Lung microvascular endothelial cell (primary cell): ENCODE measurements around the gene ADGRG1. TPM values are rescaled to one million over a fixed set of nuclear protein-coding genes. Genes with fewer than 3 reads are reported as not detected.
"Not testable (repeated sequence)": the region's sequence is repeated elsewhere in the genome, so short reads cannot be mapped to it uniquely, and the experiment has no call there.

Source experiments
- DNase-seq, 2 donors: peaks; one replicate each; pipeline versions ENCODE4 v3.0.0 to v3.0.0-alpha.2; 2010; ENCODE audit warnings: low read depth in 2 of 2
- total RNA-seq: library from RNA; depleted of rRNA; stranded (reverse); fragments of >200 nt; gene quantifications from 2 replicates; pipeline ENCODE4 v1.2.1, GENCODE V29; 2014

The ADGRG1 gene
- total RNA-seq, 1 donor from 2014 or later = 1.4 TPM

GRCh38 chr16:57698812-57699405 lies 70.5 kb downstream of the ADGRG1 start:
- no peak for DNase-seq

DNA sequence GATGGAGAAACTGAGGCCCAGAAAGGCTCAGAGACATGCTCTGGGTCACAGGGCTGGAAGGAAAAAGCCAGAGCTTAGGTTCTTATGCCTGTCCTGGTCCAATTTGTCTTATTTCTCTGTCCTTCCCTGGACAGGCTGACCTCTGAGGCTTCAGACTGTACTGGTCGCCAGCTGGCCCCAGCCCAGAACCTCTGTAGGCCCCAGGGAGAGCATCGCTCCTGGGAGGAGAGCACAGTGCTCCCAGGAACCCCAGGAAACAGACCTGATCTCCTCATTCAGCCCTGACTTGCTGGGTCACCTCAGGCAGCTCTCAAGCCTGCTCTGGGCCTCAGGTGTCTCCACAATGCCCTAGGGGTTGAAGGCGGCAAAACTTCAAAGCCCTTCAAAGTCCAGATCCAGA lies 71.1 kb downstream of the ADGRG1 start:
- DNase-seq = no peak

DNA sequence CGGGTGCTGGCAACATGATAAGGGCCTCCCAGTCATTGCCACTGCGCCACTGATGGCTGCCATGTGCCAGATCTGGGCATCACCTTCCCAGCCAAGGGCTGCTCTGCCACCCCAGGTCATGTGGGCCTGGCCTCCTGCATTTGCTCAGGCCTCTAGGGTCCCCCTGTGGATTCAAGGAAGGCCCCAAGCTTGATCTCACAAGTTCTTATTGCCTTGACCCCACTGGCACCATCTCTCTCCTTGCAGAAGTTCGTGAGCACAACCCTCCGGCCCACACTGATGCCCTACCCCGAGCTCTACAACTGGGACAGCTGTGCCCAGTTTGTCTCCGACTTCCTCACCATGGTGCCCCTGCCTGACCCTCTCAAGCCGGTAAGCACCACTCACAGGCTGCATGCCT lies 71.5 kb downstream of the ADGRG1 start:
- no peak for DNase-seq

DNA sequence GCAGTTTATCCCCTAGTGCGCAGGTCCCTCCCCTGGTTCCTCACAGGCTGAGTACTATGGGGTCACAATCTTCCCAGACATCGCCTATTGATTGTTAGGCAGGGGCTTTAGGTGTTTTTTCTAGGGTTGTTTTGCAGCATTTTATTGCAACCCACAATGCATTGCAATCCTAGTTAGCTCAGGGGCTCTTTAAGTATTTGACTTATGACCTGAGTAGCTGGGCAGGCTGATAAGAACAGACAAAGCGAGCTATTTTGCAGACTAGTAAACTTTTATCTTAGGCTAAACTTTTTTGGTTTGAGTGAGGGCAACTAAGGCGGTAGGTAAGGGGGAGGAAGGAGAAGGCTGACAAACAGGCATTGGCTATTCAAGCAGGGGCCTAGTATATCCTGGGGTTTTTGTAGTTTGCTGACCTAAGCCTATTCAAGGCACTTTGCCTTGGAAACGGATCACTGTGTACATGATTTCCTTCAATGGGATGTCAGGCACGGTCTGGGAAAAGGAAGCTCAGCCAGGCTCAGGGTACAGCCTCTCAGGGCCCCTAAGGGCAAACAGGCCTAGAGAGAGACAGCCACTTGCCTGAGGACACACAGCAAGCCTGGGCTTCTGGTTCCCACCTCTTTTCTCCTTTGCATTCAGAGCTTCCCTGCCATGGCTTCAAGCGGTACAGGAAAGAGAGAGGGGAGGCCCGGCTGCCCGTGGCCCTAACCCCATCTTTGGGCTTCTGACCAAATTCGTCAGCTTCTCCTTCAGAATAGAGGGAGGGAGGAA lies 72.5 kb downstream of the ADGRG1 start:
- peak in 1 of 2 donors; percentile 35 for DNase-seq

DNA sequence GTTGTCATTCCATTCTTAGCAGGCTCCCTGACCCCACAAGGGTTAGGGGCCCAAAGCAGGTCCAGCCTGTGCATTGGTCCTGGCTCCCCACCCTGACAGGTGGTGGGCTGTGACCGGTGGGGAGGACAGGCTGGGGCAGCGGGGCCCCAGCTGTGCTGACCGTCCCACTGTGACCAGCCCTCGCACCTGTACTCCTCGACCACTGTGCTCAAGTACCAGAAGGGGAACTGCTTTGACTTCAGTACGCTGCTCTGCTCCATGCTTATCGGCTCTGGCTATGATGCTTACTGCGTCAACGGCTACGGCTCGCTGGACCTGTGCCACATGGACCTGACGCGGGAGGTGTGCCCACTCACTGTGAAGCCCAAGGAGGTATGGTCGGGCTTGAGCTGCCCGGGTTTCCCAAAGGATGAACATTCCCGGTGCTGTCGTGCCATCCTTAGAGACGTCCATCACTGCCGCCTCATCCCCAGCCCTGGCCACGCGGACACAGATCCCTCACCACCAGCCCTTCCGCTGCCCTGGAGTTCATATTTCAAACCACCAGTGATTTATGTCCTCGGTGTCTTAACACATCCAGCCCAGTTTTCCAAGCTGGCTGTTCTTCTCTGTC lies 73.4 kb downstream of the ADGRG1 start:
- DNase-seq = no peak

DNA sequence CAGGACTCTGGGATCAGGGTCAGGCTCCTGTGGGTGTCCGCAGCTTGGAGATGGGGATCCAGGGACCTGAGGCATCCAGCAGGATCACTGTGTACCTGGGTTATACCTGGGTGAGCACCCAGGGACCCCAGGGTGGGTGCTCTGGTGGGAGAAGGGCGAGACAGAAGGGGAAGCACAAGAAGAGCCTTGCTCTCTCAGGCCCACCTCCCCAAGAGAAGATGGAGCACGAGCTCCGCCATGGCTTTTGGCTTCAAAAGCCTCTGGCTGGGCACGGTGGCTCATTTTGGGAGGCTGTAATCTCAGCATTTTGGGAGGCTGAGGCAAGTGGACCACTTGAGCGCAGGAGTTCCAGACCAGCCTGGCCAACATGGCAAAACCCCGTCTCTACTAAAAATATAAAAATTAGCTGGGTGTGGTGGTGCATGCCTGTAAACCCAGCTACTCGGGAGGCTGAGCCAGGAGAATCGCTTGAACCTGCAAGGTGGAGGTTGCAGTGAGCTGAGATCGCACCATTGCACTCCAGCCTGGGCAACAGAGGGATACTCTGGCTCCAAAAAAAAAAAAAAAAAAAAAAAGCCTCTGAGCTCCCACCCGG lies 75.1 kb downstream of the ADGRG1 start:
- no peak for DNase-seq

DNA sequence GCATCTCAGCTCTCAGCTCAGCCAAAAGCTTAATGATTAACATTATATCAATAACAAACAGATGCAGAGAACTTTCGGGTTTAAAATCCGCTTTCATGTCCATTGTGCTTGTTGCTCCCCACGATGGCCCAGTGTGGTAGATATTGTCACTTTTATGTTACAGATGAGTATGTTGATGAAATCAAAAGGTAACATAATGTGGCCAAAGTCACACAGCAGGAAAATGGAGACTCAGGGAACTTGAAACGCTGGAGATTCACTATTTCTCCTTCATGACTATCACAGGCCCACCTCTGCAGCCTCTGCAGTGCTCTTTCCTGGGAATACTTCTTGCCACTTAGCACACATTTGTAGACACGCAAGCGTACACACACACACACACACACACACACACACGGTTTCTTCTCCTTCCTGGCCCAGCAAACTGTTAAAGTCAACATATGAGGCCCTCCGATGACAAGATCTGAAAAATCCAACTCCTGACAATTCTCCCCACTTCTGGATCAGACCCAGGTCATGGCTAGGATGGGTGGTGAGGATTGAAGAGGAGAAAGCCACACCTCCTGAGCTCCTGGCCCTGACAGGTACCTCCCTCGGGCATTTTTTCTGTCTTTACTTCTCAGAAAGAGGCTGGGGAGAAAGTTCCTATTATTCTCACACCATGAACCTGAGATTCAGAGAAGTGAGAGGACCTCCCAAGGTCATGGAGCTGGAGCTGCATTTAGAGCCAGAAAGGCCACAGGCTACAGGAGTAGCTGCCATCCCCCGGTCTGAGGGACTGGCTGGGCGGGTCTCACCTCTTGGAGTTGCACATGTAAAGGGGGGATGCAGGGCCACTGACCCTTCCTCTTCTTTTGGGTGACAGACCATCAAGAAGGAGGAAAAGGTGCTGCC lies 75.8 kb downstream of the ADGRG1 start:
- DNase-seq = no peak

- DNase-seq = no peak
Measured at GRCh38 chr16:57704905-57705852, 76.7 kb downstream of the ADGRG1 start.

DNA sequence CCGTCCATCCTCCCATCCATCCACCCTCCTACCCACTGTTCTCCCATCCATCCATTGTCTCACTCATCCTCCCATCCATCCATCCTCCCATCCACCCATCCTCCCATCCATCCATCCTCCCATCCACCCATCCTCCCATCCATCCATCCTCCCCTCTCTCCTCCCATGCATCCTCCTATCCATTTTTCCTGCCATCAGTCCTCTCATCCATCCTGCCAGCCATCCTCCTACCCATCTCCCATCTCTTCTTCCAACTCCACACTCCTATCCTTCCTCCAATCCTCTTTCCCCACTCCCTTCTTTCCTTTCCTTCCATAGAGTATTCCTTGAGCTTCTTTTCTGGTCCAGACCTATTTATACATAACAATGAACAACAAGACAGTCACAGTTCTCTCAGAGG lies 78.3 kb downstream of the ADGRG1 start:
- DNase-seq = no peak

DNA sequence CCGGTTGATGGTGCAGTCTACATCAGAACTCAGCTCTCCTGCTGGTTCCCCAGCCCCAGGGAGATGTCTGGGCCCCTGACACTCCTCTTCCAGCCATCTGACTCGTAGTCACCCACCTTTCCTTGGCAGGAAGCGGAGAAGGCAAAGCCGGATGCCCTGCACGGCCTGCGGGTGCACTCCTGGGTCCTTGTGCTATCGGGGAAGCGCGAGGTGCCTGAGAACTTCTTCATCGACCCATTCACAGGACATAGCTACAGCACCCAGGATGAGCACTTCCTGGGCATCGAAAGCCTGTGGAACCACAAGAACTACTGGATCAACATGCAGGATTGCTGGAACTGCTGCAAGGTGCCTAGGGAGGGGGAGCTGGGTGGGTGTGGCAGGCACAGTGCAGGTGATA lies 78.9 kb downstream of the ADGRG1 start:
- no peak for DNase-seq

DNA sequence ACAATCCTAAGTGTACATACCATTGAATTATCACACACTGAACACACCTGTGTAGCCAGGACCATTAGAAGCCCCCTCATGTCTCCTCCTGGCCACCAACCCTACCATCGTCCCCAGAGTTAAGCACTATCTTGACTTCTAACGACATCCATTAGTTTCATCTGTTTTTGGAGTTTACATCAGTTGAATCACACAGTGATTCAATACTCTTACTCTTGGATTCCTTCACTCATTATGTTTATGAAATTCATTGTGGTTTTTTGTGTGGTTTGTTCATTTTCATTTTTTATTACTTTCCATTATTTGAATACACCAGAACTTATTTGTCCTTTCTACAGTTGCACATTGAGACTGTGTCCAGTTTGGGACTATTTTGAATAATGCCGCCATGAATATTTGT lies 79.7 kb downstream of the ADGRG1 start:
- no peak for DNase-seq

- DNase-seq = no peak
Measured at GRCh38 chr16:57709663-57710062, 81.2 kb downstream of the ADGRG1 start.

DNA sequence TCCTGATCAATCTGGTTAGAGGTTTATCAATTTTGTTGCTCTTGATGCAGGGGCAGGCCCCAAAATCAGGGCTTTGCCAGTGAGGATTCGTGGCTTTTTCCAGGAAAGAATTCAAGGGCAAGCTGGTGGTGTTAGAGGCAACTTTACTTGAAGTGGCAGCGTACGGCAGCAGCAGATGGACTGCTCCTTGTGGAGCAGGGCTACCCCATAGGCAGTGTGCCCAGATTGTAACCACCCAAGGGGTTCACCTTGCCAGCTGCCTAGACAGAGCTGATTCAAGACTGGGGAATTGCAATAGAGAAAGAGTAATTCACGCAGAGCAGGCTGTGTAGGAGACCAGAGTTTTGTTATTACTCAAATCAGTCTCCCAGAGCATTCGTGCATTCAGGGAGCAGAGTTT lies 82.9 kb downstream of the ADGRG1 start:
- DNase-seq = no peak

GRCh38 chr16:57711993-57712392 lies 83.6 kb downstream of the ADGRG1 start:
- no peak for DNase-seq

GRCh38 chr16:57712569-57712968 lies 84.1 kb downstream of the ADGRG1 start:
- not testable (repeated sequence) for DNase-seq

GRCh38 chr16:57713596-57713995 lies 85.2 kb downstream of the ADGRG1 start:
- DNase-seq = no peak

- no peak for DNase-seq
Measured at GRCh38 chr16:57714047-57714446, 85.6 kb downstream of the ADGRG1 start.
